Transverse colon (tissue), 4 donors: ENCODE measurements around the gene ANO1. TPM values are rescaled to one million over a fixed set of nuclear protein-coding genes. Genes with fewer than 3 reads are reported as not detected.

Experiments
- DNase-seq: peaks from one replicate; pipeline ENCODE4 v3.0.0-alpha.2; 2019
- H3K27ac ChIP-seq, 4 donors: fragments of 200-600 bp; sonication (generic); 2 replicates each; pipeline ENCODE4 v1.5.1; 2016 to 2018; ENCODE audit warnings: inconsistent platforms in 4 of 4
- H3K27me3 ChIP-seq: fragments of 200-600 bp; sonication (generic); 2 replicates; pipeline ENCODE4 v1.5.1; 2017; ENCODE audit warnings: inconsistent platforms
- H3K36me3 ChIP-seq, 4 donors: fragments of 200-600 bp; sonication (generic); 2 replicates each; pipeline ENCODE4 v1.5.1; 2017 to 2019; ENCODE audit warnings: inconsistent platforms in 4 of 4
- H3K4me1 ChIP-seq, 4 donors: fragments of 200-600 bp; sonication (generic); 2 replicates each; pipeline ENCODE4 v1.5.1; 2017 to 2020; ENCODE audit warnings: inconsistent platforms in 4 of 4
- H3K4me3 ChIP-seq, 4 donors: fragments of 200-600 bp; sonication (generic); 1 replicate in 1 of 4; 2 replicates in 3 of 4; pipeline versions ENCODE4 v1.5.1 to v1.6.1; 2017 to 2019; ENCODE audit warnings: inconsistent platforms in 4 of 4
- H3K9me3 ChIP-seq, 2 donors: fragments of 200-600 bp; sonication (generic); 2 replicates each; pipeline ENCODE4 v1.5.1; 2017 to 2019; ENCODE audit warnings: inconsistent platforms in 2 of 2
- EP300 ChIP-seq: sonication (generic); formaldehyde crosslinking; IDR thresholded peaks from one replicate; pipeline ENCODE4 v1.6.1; 2017; ENCODE audit warnings: antibody characterized with exemption, low read depth
- POLR2A ChIP-seq: fragments of 450-650 bp; IDR thresholded peaks from one replicate; pipeline ENCODE4 v1.6.1; 2016; ENCODE audit warnings: antibody characterized with exemption, mild to moderate bottlenecking, moderate library complexity
- POLR2AphosphoS5 ChIP-seq, 3 donors: sonication (generic); formaldehyde crosslinking; IDR thresholded peaks; one replicate each; pipeline ENCODE4 v1.6.1; 2016; ENCODE audit warnings: antibody characterized with exemption in 3 of 3
- WGBS, 2 donors: methylation state at CpG; one replicate each; pipeline ENCODE4 v1.1.5; 2018; ENCODE audit warnings: low coverage in 1 of 2; 5-methylcytosine and 5-hydroxymethylcytosine counted together
- in situ Hi-C, 4 donors: fragments of 200-750 bp; cut with MboI; loops; one replicate each; pipeline versions ENCODE4 v1.15.0 to v1.15.1; 2017; ENCODE audit warnings: low sequenced_read_pairs in 3 of 4, low pct_ligation_motif_present in 1 of 4, low pct_unique_long_range_greater_than_20kb in 1 of 4
- intact Hi-C: fragments of 100-400 bp; cut with DNase I; formaldehyde crosslinking; loops from one replicate; pipeline ENCODE4 v1.15.1; 2023; ENCODE audit warnings: low total_unique reads
- total RNA-seq, 4 donors: library from RNA; depleted of rRNA; stranded (reverse); fragments of >200 nt; gene quantifications; one replicate each; pipeline ENCODE4 v1.1.0, GENCODE V29; 2016
- TF ChIP-seq, protein P1 (sequence below), 5 experiments: fragments of 200-600 bp in 3 of 5; fragments of 450-650 bp in 2 of 5; sonication (generic) in 3 of 5; IDR thresholded peaks; 1 replicate in 2 of 5; 2 replicates in 3 of 5; pipeline ENCODE4 v1.5.1; 2016 to 2017; ENCODE audit warnings: antibody characterized with exemption in 5 of 5, inconsistent platforms in 3 of 5, mild to moderate bottlenecking in 2 of 5, moderate library complexity in 1 of 5

The ANO1 gene
- total RNA-seq, 4 donors from 2014 or later, result 7.9 to 20.9 (median 11.3) TPM

DNA sequence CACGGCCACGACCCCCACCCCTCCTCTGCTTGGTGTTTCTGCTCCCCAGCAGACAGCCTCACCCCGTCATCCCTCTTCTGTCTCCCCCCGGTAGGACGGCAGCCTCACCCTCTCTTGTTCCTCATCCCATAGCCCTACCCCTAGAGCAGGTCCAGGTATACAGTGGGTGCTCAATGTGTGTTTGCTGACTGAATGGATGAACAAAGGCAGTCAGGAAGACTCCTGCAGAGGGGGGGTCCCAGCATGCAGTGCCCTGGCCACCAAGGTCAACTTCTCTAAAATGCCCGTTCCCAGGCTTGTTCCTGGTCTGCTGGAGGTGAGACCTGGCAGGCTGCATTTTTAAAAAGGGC is 90.3 kb downstream of the ANO1 start:
- intact Hi-C loops (no loop called here), in situ Hi-C loops (no loop called here)
- TF ChIP-seq POLR2AphosphoS5 (IDR thresholded peaks at IDR 0.05) (no peak), POLR2A (no peak), EP300 (no peak)
- TF ChIP-seq, protein P1, sequence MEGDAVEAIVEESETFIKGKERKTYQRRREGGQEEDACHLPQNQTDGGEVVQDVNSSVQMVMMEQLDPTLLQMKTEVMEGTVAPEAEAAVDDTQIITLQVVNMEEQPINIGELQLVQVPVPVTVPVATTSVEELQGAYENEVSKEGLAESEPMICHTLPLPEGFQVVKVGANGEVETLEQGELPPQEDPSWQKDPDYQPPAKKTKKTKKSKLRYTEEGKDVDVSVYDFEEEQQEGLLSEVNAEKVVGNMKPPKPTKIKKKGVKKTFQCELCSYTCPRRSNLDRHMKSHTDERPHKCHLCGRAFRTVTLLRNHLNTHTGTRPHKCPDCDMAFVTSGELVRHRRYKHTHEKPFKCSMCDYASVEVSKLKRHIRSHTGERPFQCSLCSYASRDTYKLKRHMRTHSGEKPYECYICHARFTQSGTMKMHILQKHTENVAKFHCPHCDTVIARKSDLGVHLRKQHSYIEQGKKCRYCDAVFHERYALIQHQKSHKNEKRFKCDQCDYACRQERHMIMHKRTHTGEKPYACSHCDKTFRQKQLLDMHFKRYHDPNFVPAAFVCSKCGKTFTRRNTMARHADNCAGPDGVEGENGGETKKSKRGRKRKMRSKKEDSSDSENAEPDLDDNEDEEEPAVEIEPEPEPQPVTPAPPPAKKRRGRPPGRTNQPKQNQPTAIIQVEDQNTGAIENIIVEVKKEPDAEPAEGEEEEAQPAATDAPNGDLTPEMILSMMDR (IDR thresholded peaks at IDR 0.05), result no peak
- WGBS, 2 donors, result 83 to 94% methylated on average over 3 to 5 of the region's 6 CpGs
- Histone ChIP-seq H3K27ac (no peak overlapping the region), H3K4me3 (no peak overlapping the region), H3K9me3 (no peaks in the 10 kb centered on the region), H3K4me1 (no peaks in the 10 kb centered on the region), H3K27me3 (peaks cover 6% of the 10 kb centered on the region), H3K36me3 (no peaks in the 10 kb centered on the region)
- no peak for DNase-seq

DNA sequence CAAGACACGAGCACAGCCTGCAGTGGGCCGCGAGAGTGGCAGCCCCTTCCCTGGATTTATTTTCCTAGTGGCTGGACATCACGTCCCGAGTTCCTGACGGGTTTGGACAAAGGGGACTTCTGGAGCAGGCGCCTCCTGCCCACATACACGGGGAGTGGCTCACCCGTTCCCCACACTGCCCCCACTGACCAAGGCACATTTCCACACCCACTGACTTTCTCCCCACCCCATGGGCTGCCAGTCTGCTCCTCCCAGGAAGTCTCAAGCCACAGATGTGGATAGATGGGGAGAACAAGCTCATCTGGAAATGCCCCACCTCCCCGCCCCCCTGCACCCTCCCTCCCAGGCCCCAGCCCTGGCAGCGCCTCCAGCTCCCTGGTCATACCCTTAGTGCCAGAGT is 91.0 kb downstream of the ANO1 start:
- H3K9me3 ChIP-seq, result no peaks in the 10 kb centered on the region
- H3K27me3 ChIP-seq, result peaks cover 6% of the 10 kb centered on the region
- no peaks in the 10 kb centered on the region for H3K36me3 ChIP-seq
- TF ChIP-seq POLR2AphosphoS5 (IDR thresholded peaks at IDR 0.05) (no peak), EP300 (no peak), POLR2A (no peak)
- TF ChIP-seq, protein P1 (IDR thresholded peaks at IDR 0.05), result no peak
- no peaks in the 10 kb centered on the region for H3K4me1 ChIP-seq
- H3K4me3 ChIP-seq, result no peak overlapping the region
- H3K27ac ChIP-seq, result no peak overlapping the region
- in situ Hi-C loops (no loop called here), intact Hi-C loops (no loop called here)
- 58% methylated on average over 10 of the region's 11 CpGs; no CpG with 5 or more reads in 1 of the 2 donors for WGBS, 2 donors
- no peak for DNase-seq

DNA sequence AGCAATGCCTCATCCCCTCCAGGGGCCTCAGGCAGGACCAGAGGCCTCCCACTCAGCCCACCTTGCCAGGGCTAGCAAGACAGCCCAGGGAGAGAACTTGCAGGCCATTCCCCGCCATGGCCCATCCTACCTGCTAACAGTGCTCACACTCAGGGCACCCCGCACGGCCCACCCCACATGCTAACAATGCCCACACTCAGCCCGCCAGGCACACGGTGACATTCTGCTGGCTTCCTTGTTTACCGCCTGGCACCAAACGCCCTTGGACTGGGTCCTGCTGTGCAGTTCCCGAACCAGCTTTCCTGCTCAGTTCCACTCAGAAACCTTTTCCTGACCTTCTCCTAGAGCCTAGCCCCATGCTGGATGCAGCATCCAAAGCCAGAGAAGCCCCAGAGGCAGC is 91.5 kb downstream of the ANO1 start:
- in situ Hi-C loops, result no loop called here
- Histone ChIP-seq H3K36me3 (no peaks in the 10 kb centered on the region), H3K27me3 (peaks cover 6% of the 10 kb centered on the region), H3K4me1 (no peaks in the 10 kb centered on the region), H3K27ac (no peak overlapping the region), H3K9me3 (no peaks in the 10 kb centered on the region), H3K4me3 (no peak overlapping the region)
- WGBS, 2 donors, result 71% methylated on average over 8 of the region's 8 CpGs; no CpG with 5 or more reads in 1 of the 2 donors
- no peak for DNase-seq
- intact Hi-C loops, result no loop called here
- TF ChIP-seq POLR2AphosphoS5 (IDR thresholded peaks at IDR 0.05) (no peak), EP300 (no peak), POLR2A (no peak)
- TF ChIP-seq, protein P1 (IDR thresholded peaks at IDR 0.05), result no peak

DNA sequence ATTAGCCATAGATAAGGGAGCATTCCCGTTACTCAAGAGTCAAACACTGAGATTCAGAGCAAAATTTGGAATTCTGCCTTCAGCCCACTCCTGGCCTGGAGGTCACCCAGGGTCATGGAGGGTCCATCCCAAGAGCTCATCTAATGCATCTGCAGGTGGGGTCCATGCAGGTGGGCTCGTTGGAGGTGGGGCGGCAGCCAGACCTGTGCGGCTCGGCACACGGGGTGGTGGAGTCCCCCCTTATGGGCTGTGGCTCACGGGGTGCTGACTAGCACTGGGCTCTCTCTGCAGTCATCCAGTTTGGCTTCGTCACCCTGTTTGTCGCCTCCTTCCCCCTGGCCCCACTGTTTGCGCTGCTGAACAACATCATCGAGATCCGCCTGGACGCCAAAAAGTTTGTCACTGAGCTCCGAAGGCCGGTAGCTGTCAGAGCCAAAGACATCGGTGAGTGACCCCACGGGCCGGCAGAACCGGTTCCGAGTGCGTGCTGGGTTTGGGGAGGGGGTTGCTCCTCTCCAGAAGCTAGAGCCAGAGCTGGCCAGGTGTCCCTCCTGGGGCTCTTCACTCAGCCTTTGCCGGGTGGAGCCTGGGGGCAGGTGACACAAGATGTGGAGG is 92.6 kb downstream of the ANO1 start:
- TF ChIP-seq EP300 (no peak), POLR2A (no peak), POLR2AphosphoS5 (IDR thresholded peaks at IDR 0.05) (no peak)
- DNase-seq, result no peak
- Histone ChIP-seq H3K4me1 (no peaks in the 10 kb centered on the region), H3K27ac (no peak overlapping the region), H3K27me3 (peaks cover 6% of the 10 kb centered on the region), H3K36me3 (no peaks in the 10 kb centered on the region), H3K9me3 (no peaks in the 10 kb centered on the region), H3K4me3 (no peak overlapping the region)
- 60 to 91% methylated on average over 1 to 19 of the region's 22 CpGs for WGBS, 2 donors
- in situ Hi-C loops, result no loop called here
- intact Hi-C loops, result no loop called here

DNA sequence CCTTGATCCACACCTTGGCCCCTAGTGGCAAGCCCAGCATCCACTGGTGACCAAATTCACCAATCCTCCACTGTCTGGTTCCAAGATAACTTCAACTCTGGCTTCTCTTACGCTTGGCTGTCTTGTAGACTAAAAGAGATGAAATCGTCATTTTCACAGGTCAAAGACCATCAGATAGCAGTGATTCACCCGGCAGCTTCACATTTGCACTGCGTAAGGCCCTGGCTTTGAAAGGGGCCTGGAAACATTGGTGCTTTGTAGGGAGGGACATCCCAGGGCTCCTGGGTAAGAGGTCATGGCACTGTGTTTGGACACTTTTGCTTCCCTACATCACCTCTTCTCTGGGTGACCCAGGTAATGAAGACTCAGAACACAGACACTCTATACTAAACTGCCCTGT is 94.9 kb downstream of the ANO1 start:
- WGBS, 2 donors, result 68 to 80% methylated on average over 1 to 4 of the region's 4 CpGs
- DNase-seq, result no peak
- Histone ChIP-seq H3K27ac (no peak overlapping the region), H3K36me3 (no peaks in the 10 kb centered on the region), H3K4me3 (no peak overlapping the region), H3K4me1 (no peaks in the 10 kb centered on the region), H3K9me3 (no peaks in the 10 kb centered on the region), H3K27me3 (peaks cover 6% of the 10 kb centered on the region)
- intact Hi-C loops, result no loop called here
- in situ Hi-C loops, result no loop called here
- TF ChIP-seq, protein P1 (IDR thresholded peaks at IDR 0.05), result no peak
- TF ChIP-seq POLR2A (no peak), EP300 (no peak), POLR2AphosphoS5 (IDR thresholded peaks at IDR 0.05) (no peak)
